Hepatocyte (in vitro differentiated cells): ENCODE data around the gene RECK. TPM values are rescaled to one million over a fixed set of nuclear protein-coding genes. Genes with fewer than 3 reads are reported as not detected.

Experiments used
- DNase-seq: peaks from one replicate; pipeline ENCODE4 v3.0.0-alpha.2; 2016; ENCODE audit warnings: low spot score
- H2AFZ ChIP-seq: fragments of 200-600 bp; sonication (generic); 2 replicates; pipeline ENCODE4 v1.6.0; 2016; ENCODE audit warnings: antibody characterized with exemption, mild to moderate bottlenecking
- H3K27ac ChIP-seq: fragments of 200-600 bp; sonication (generic); 2 replicates; pipeline ENCODE4 v1.5.1; 2016; ENCODE audit warnings: mild to moderate bottlenecking
- H3K27me3 ChIP-seq: fragments of 200-600 bp; sonication (generic); 2 replicates; pipeline ENCODE4 v1.6.1; 2016
- H3K36me3 ChIP-seq: fragments of 200-600 bp; sonication (generic); replicated peaks from 2 replicates; pipeline ENCODE4 v1.5.1; 2016; ENCODE audit warnings: low read depth; ENCODE audit not compliant: insufficient read depth
- H3K4me1 ChIP-seq: fragments of 200-600 bp; sonication (generic); 2 replicates; pipeline ENCODE4 v1.5.1; 2016; ENCODE audit warnings: mild to moderate bottlenecking, moderate library complexity; ENCODE audit not compliant: insufficient read depth
- H3K4me2 ChIP-seq: fragments of 200-600 bp; sonication (generic); 2 replicates; pipeline ENCODE4 v1.6.0; 2016
- H3K4me3 ChIP-seq: fragments of 200-600 bp; sonication (generic); 2 replicates; pipeline ENCODE4 v1.5.1; 2016; ENCODE audit warnings: mild to moderate bottlenecking
- H3K79me2 ChIP-seq: fragments of 200-600 bp; sonication (generic); 2 replicates; pipeline ENCODE4 v1.6.0; 2017; ENCODE audit warnings: mild to moderate bottlenecking
- H3K9me2 ChIP-seq: fragments of 200-600 bp; sonication (generic); replicated peaks from 2 replicates; pipeline ENCODE4 v1.6.0; 2017; ENCODE audit warnings: mild to moderate bottlenecking; ENCODE audit not compliant: insufficient read depth
- H3K9me3 ChIP-seq: fragments of 200-600 bp; sonication (generic); 2 replicates; pipeline ENCODE4 v1.5.1; 2016; ENCODE audit warnings: low read depth, mild to moderate bottlenecking
- H4K20me1 ChIP-seq: fragments of 200-600 bp; sonication (generic); 2 replicates; pipeline ENCODE4 v1.6.0; 2016; ENCODE audit warnings: mild to moderate bottlenecking; ENCODE audit not compliant: insufficient read depth, poor library complexity, severe bottlenecking
- EZH2 ChIP-seq: fragments of 200-600 bp; sonication (generic); IDR thresholded peaks from 2 replicates; pipeline ENCODE4 v1.6.1; 2016; ENCODE audit warnings: antibody characterized with exemption, mild to moderate bottlenecking, borderline replicate concordance
- EZH2phosphoT487 ChIP-seq: fragments of 200-600 bp; sonication (generic); IDR thresholded peaks from one replicate; pipeline ENCODE4 v1.6.1; 2018; ENCODE audit warnings: antibody characterized with exemption, mild to moderate bottlenecking, low read depth, moderate library complexity; ENCODE audit not compliant: unreplicated experiment, severe bottlenecking
- WGBS: methylation state at CpG from one replicate; pipeline ENCODE4 v1.1.6; 2016; ENCODE audit warnings: low lambda C conversion rate; ENCODE audit errors: missing lambda C conversion rate; 5-methylcytosine and 5-hydroxymethylcytosine counted together
- polyA plus RNA-seq: library from polyadenylated mRNA; unstranded; fragments of >200 nt; fragmentation: Nextera tagmentation; extraction: Ambion mirVana; gene quantifications from 2 replicates; pipeline ENCODE4 v1.2.1, GENCODE V29; 2016
- total RNA-seq: library from RNA; depleted of rRNA; stranded (reverse); fragments of >200 nt; gene quantifications from 2 replicates; pipeline ENCODE4 v1.2.3, GENCODE V29; 2014
- TF ChIP-seq, protein P1 (sequence below): fragments of 200-600 bp; sonication (generic); IDR thresholded peaks from 2 replicates; pipeline ENCODE4 v1.5.1; 2016; ENCODE audit warnings: antibody characterized with exemption, mild to moderate bottlenecking; ENCODE audit not compliant: poor library complexity

The RECK gene
- total and polyA plus RNA-seq, 2 experiments from 2014 or later, result 13.5 to 15.3 TPM

DNA sequence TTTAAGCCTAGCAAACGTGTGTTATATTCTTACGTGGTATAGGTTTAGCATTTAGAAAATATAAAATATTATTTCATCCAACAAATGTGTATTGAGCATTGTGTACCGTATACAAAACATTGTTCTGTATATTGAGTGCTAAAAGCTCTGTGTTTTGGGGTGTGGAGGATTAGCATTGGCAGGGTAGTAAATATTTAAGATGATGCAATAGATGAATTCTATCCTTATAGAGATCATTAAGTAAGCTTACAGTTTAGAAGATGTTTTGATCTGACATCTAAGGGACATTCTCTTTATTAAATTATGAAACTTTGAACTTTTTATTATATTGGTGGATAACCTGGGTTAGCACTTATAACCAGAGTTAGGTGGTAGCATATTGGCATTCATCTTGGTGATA, 51.3 kb downstream of the RECK start:
- no peaks in the 10 kb centered on the region for H3K9me3 ChIP-seq
- no peaks in the 10 kb centered on the region for H4K20me1 ChIP-seq
- no peak overlapping the region for H2AFZ ChIP-seq
- TF ChIP-seq, protein P1, sequence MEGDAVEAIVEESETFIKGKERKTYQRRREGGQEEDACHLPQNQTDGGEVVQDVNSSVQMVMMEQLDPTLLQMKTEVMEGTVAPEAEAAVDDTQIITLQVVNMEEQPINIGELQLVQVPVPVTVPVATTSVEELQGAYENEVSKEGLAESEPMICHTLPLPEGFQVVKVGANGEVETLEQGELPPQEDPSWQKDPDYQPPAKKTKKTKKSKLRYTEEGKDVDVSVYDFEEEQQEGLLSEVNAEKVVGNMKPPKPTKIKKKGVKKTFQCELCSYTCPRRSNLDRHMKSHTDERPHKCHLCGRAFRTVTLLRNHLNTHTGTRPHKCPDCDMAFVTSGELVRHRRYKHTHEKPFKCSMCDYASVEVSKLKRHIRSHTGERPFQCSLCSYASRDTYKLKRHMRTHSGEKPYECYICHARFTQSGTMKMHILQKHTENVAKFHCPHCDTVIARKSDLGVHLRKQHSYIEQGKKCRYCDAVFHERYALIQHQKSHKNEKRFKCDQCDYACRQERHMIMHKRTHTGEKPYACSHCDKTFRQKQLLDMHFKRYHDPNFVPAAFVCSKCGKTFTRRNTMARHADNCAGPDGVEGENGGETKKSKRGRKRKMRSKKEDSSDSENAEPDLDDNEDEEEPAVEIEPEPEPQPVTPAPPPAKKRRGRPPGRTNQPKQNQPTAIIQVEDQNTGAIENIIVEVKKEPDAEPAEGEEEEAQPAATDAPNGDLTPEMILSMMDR, result no peak
- TF ChIP-seq EZH2 (no peak), EZH2phosphoT487 (no peak)
- H3K4me3 ChIP-seq, result no peak overlapping the region
- no peak overlapping the region for H3K4me2 ChIP-seq
- peaks cover 11% of the 10 kb centered on the region for H3K4me1 ChIP-seq
- H3K27me3 ChIP-seq, result no peaks in the 10 kb centered on the region
- H3K79me2 ChIP-seq, result no peaks in the 10 kb centered on the region
- WGBS, result 93% methylated on average over 3 of the region's 3 CpGs
- H3K9me2 ChIP-seq, result no peaks in the 10 kb centered on the region
- H3K27ac ChIP-seq, result no peak overlapping the region
- DNase-seq, result no peak
- no peaks in the 10 kb centered on the region for H3K36me3 ChIP-seq

DNA sequence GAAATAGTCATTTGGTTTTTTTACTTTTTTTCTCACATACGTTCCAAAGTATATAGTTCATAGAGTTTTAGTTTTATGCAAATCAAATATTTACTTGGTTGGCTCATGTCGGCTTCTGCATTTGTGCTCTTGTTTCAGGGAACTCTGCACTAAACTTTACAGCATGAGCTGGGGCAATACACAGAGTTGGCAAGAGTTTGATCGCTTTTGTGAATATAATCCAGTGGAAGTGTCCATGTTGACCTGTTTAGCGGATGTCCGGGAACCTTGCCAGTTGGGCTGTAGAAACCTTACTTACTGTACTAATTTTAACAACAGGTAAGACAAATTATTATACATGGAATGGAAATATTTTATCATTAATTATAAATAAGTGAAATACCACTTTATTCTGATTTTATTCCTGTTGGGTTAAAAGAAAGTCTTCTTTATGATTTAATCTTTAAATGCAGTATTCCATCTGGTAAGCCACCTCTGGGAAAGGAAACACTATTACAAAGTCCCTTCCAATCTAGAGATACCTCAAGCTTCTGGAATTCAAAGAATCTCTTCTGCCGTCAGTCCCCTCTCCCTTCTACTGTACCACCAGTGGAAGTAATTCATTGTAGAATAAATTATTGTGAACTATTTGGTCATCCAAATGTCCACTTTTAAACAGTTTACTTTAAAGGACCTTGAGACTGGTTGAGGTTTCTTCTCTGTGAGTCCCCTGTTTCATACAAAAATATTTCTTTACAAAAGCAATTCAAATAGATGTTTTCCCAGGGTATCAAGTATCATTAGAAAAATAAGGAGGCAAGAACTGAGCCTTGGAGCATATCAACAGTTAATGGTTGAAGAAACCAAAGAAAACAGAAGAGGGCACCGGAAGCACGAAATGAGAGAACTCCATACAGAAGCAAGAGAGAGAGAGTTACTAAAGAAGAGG, 54.6 kb downstream of the RECK start:
- 57% methylated on average over 8 of the region's 8 CpGs for WGBS
- no peak overlapping the region for H3K4me2 ChIP-seq
- TF ChIP-seq, protein P1, result no peak
- TF ChIP-seq EZH2 (no peak), EZH2phosphoT487 (no peak)
- no peaks in the 10 kb centered on the region for H3K9me2 ChIP-seq
- no peak overlapping the region for H2AFZ ChIP-seq
- no peaks in the 10 kb centered on the region for H3K27me3 ChIP-seq
- no peak overlapping the region for H3K4me3 ChIP-seq
- DNase-seq, result no peak
- H3K79me2 ChIP-seq, result no peaks in the 10 kb centered on the region
- H3K9me3 ChIP-seq, result no peaks in the 10 kb centered on the region
- H4K20me1 ChIP-seq, result no peaks in the 10 kb centered on the region
- H3K27ac ChIP-seq, result no peak overlapping the region
- H3K36me3 ChIP-seq, result no peaks in the 10 kb centered on the region
- H3K4me1 ChIP-seq, result peaks cover 11% of the 10 kb centered on the region

DNA sequence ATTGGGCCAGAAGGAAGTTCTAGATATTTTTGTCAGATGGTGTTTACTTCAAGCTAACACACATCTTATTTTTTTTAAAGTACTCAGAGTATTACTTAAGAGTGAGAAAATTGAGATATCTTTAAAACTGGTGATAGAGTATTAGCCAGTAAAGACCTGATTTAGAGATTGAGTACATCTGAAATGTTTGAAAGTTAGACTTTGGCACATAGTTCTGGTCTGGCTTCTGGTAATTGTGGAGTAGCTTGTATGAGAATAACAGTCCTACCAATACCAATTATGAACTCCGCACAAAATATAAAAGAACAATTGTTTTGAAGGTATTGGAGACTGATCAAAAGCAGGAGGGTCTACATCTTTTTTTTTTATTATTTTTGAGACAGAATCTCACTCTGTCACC, 55.3 kb downstream of the RECK start:
- H3K27ac ChIP-seq, result no peak overlapping the region
- WGBS, result 100% methylated on average over 1 of the region's 1 CpG
- H2AFZ ChIP-seq, result no peak overlapping the region
- TF ChIP-seq EZH2 (no peak), EZH2phosphoT487 (no peak)
- no peaks in the 10 kb centered on the region for H3K36me3 ChIP-seq
- no peaks in the 10 kb centered on the region for H3K9me2 ChIP-seq
- no peaks in the 10 kb centered on the region for H3K27me3 ChIP-seq
- no peak overlapping the region for H3K4me3 ChIP-seq
- no peaks in the 10 kb centered on the region for H3K79me2 ChIP-seq
- no peaks in the 10 kb centered on the region for H3K9me3 ChIP-seq
- H3K4me2 ChIP-seq, result no peak overlapping the region
- no peaks in the 10 kb centered on the region for H4K20me1 ChIP-seq
- peaks cover 11% of the 10 kb centered on the region for H3K4me1 ChIP-seq
- DNase-seq, result no peak

DNA sequence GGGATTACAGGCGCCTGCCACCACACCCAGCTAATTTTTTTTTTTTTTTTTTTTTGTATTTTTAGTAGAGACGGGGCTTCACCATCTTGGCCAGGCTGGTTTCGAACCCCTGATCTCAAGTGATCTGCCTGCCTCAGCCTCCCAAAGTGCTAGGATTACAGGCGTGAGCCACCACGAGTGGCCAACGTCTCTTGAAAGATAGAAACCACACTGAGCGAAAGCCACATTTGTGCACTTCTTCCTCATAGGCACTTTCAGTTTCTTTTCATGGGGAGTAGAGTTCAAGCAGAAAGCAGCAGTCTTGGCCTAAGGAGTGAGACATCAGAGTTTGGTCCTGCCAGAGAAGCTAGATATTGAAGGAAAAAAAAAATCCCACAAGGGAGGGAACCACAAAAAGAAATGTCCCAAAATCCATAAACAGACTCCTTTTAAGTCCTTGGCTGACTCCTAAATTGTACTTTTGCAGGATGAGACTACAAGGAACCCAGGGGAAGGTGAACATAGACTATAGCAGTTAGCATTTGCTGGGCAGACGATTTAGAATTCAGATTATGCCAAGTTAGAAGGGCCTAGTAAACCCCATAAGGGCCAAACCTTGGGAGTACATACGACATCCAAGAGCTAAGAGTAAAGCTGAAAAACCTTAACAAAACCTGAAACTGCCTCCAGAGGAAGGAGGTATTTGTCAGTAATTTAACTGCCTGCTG, 55.9 kb downstream of the RECK start:
- Histone ChIP-seq H3K9me2 (no peaks in the 10 kb centered on the region), H3K4me2 (no peak overlapping the region), H4K20me1 (no peaks in the 10 kb centered on the region), H2AFZ (no peak overlapping the region), H3K36me3 (no peaks in the 10 kb centered on the region), H3K27me3 (no peaks in the 10 kb centered on the region), H3K27ac (no peak overlapping the region), H3K4me1 (peaks cover 11% of the 10 kb centered on the region), H3K9me3 (no peaks in the 10 kb centered on the region), H3K79me2 (no peaks in the 10 kb centered on the region), H3K4me3 (no peak overlapping the region)
- no peak for DNase-seq
- WGBS, result 97% methylated on average over 9 of the region's 9 CpGs
- TF ChIP-seq, protein P1, result no peak
- TF ChIP-seq EZH2 (no peak), EZH2phosphoT487 (no peak)
